ENCODE data around the gene FAM162B.
"Not testable (repeated sequence)": the region's sequence is repeated elsewhere in the genome, so short reads cannot be mapped to it uniquely, and the experiment has no call there.

The FAM162B gene

DNA sequence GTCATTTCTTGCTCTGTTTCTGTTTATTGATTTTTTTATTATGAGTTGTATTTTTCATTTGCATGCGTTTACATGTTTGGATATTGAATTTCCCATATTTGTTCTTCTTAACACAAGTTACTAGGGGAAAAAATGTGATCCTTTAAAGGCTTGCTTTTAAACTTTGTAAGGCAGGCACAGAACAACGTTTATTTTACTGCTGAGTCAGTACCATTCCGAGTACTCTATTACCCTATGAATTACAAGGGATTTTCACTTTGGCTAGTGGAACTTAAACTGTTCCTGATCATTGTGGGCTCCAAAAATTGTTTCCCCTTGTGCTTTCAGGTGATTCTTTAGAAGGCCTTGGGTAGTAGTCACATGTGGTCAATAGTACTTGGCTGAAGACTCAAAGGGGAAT is 28.5 kb downstream of the FAM162B start:
- FAIRE-seq (no peak), DNase-seq (ENCODE audit: insufficient read length, low spot score) (no peak)

DNA sequence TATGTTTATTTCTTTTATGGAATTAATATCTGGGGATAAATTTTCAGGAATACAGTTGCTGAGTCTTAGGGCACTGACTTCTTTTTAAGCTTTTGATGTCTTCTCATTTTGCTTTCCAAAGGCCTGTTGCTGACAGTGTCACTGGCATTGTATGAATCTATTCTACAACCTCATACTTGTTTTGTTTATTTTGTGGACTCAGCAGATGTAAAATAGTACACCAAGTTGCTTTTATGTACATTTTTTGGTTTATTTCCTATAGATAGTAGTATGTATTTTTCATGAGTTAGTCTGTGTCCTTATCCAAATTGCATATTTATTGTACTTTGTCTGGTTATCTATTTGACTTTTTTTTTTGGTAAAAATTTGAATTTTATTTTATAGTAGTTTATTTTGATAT is 35.0 kb downstream of the FAM162B start:
- FAIRE-seq (no peak), DNase-seq (ENCODE audit: insufficient read length, low spot score) (no peak)

DNA sequence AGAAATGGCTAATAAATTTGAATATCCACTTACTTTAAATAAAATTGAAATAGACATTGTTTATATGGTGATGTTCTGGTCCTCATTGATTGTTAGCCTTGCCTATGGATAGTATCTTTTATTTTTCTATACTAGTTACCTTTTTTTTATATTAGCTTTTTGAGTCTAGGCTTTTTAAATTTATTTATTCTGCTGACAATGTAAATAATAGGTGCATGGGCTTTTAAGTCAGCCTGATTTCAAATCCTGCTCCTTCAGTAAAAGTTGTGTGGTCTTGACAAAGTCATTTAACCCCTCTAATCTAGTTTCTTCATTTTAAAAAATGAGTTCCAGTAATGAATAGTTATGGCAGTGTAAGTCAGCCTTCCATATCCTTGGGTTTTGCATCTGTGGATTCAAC is 38.6 kb downstream of the FAM162B start:
- no peak for FAIRE-seq

DNA sequence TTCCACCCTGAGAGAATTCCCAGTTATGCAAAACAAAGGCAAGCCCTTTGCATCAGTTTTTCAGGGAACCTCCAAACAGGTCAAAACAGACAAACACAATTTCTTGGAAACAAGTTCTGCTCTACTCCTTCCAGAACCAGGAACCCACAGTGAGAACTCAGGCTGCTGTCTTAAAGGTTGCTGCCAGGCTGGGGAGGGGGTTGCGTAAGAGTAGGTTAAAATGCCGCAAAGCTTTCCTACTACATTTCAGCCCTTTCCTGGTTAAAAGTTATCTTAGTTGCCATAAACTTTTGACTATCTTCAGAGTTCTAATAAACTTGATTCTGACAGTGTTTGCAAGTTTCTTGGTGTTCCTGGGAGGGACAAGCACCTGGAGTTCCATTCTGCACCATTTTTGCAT is 50.8 kb downstream of the FAM162B start:
- no peak for DNase-seq (ENCODE audit: insufficient read length, low spot score)
- no peak for FAIRE-seq

More for the DNA sequence above, 38.6 kb downstream of the FAM162B start:
- no peak for DNase-seq (ENCODE audit: insufficient read length, low spot score)

GRCh38 chr6:116714296-116714695 is 51.2 kb downstream of the FAM162B start:
- DNase-seq (ENCODE audit: insufficient read length, low spot score) = no peak
- no peak for FAIRE-seq

DNA sequence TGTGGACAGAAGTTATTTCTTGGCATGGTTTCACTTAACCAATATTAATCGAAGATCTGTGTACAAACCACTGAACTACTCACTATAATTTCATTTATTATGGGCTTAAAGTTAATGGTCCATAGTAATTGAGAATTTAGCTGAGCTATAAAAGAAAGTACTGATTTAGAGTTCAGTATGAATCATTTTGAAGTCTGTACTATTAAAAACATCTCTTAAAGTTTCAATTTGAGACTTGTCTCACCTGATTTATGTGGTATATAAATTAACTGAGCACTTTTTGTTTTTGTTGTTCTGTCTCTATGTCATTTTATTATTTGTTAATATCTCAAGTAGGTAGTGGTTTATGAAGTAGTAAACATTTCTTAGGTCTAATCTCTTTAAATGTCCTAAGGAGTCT is 59.6 kb downstream of the FAM162B start:
- FAIRE-seq = no peak
- DNase-seq (ENCODE audit: insufficient read length, low spot score) = no peak

DNA sequence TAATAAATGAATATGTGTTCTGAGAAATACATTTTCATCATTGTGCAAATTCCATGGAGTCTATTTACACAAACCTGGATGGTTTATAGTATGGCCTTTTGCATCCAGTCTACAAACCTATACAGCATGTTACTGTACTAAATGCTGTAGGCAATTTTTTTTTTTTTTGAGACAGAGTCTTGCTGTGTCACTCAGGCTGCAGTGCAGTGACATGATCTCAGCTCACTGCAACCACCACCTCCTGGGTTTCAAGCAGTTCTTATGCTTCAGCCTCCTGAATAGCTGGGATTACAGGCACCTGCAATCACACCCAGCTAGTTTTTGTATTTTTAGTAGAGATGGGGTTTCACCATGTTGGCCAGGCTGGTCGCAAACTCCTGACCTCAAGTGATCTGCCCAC is 61.6 kb downstream of the FAM162B start:
- DNase-seq (ENCODE audit: insufficient read length, low spot score) = not testable (repeated sequence)

More for the DNA sequence above, 61.6 kb downstream of the FAM162B start:
- FAIRE-seq = not testable (repeated sequence)
